Measurements from ENCODE around the gene GABRG3.

DNA sequence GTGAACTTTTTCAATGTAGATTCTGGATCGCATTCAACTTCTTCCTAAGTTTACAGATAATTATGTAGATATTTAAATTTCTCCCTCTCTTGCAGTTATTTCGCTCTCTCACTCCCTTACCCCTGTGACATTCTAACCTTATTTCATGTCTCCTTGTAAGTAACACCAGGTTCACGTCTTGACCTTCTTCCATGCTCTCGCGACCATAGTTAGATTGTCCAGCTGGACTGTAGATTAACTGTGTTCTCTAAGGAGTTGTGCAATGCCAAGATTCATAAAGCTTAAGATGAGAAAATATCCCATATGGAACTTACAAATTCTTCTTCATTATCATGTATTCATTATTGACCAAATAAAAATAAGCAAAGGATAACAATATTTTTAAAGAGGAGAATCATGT, 430.5 kb downstream of the GABRG3 start:
- TF ChIP-seq, protein P1, sequence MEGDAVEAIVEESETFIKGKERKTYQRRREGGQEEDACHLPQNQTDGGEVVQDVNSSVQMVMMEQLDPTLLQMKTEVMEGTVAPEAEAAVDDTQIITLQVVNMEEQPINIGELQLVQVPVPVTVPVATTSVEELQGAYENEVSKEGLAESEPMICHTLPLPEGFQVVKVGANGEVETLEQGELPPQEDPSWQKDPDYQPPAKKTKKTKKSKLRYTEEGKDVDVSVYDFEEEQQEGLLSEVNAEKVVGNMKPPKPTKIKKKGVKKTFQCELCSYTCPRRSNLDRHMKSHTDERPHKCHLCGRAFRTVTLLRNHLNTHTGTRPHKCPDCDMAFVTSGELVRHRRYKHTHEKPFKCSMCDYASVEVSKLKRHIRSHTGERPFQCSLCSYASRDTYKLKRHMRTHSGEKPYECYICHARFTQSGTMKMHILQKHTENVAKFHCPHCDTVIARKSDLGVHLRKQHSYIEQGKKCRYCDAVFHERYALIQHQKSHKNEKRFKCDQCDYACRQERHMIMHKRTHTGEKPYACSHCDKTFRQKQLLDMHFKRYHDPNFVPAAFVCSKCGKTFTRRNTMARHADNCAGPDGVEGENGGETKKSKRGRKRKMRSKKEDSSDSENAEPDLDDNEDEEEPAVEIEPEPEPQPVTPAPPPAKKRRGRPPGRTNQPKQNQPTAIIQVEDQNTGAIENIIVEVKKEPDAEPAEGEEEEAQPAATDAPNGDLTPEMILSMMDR (IDR thresholded peaks at IDR 0.05) = no peak
- TF ChIP-seq POLR2A (IDR thresholded peaks at IDR 0.05) = no peak

Data from breast epithelium (tissue), 3 donors.